ENCODE results near the gene C4orf54. TPM values are rescaled to one million over a fixed set of nuclear protein-coding genes. Genes with fewer than 3 reads are reported as not detected.

Gene C4orf54
- not detected for polyA plus RNA-seq (2013, experiment 1 of 4)
- not detected for polyA plus RNA-seq (2013, experiment 2 of 4)
- polyA plus RNA-seq (2013, experiment 3 of 4): not detected
- polyA plus RNA-seq (2013, experiment 4 of 4): 0.04 TPM

DNA sequence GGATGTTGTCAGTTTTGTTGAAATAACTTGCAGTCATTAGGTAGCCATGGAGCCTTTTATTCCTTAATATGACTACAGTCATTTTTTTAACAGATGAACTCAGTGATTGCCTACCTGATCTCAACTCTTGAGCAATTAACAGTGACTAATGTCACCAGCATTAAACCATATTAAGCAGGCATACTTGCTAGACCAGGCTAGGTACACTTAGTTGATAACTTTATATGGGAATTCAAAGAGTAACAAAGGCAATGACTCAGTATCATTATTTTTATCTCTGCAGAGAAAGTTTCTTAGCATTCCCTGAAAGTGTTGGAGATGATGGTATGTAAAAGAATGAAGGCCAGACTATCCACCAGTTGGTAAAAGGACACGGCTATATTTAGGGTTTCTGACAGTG is at the start of gene C4orf54:
Gene C4orf54, minus strand, starts transcription at position 31 of the 400 bp plus-strand sequence. CDS start 3,180 bp downstream, outside the sequence.
- Histone ChIP-seq H3K4me3 (ENCODE audit: insufficient read depth, low read depth, low read length) (no peak within 1 kb of the TSS), H3K36me3 (ENCODE audit: control insufficient read depth, insufficient read depth, low read length) (no peaks in the 10 kb centered on the region), H3K27ac (ENCODE audit: insufficient read depth, low read depth, low read length, poor library complexity, severe bottlenecking) (no peak within 1 kb of the TSS), H3K27me3 (ENCODE audit: control insufficient read depth, insufficient read depth, low read length, poor library complexity, severe bottlenecking) (no peaks in the 10 kb centered on the region), H3K9me3 (ENCODE audit: control insufficient read depth, low read length) (no peaks in the 10 kb centered on the region), H3K4me1 (ENCODE audit: control insufficient read depth, insufficient read depth, low read length) (no peaks in the 10 kb centered on the region)
- WGBS, 2 experiments: 100% methylated on average over 1 of the region's 1 CpG; no CpG with 5 or more reads in 1 of the 2 experiments

DNA sequence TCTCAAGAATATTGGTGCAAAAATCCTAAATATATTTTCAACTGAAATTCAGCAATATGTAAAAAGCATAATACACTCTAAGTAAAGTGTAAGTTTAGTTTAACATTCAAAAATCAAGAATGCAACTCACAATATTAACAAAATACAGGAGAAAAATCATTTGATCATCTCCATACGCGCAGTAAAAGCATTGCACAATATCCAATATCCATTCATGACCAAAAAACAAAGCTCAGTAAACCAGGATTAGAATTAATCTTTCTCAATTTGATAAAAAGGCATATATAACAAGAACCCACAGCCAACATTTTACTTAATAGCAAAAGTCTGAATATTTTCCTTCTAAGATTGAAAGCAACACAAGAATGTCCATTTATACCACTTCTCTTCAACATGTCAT is 48.3 kb upstream of the C4orf54 start:
- Histone ChIP-seq H3K4me1 (ENCODE audit: control insufficient read depth, insufficient read depth, low read length) (no peaks in the 10 kb centered on the region), H3K9me3 (ENCODE audit: control insufficient read depth, low read length) (no peaks in the 10 kb centered on the region), H3K36me3 (ENCODE audit: control insufficient read depth, insufficient read depth, low read length) (no peaks in the 10 kb centered on the region), H3K4me3 (ENCODE audit: insufficient read depth, low read depth, low read length) (no peak overlapping the region), H3K27me3 (ENCODE audit: control insufficient read depth, insufficient read depth, low read length, poor library complexity, severe bottlenecking) (no peaks in the 10 kb centered on the region), H3K27ac (ENCODE audit: insufficient read depth, low read depth, low read length, poor library complexity, severe bottlenecking) (no peak overlapping the region)
- WGBS, 2 experiments: 91 to 94% methylated on average over 2 of the region's 2 CpGs

- Histone ChIP-seq H3K4me1 (ENCODE audit: control insufficient read depth, insufficient read depth, low read length) (no peaks in the 10 kb centered on the region), H3K9me3 (ENCODE audit: control insufficient read depth, low read length) (no peaks in the 10 kb centered on the region), H3K27me3 (ENCODE audit: control insufficient read depth, insufficient read depth, low read length, poor library complexity, severe bottlenecking) (no peaks in the 10 kb centered on the region), H3K27ac (ENCODE audit: insufficient read depth, low read depth, low read length, poor library complexity, severe bottlenecking) (no peak overlapping the region), H3K36me3 (ENCODE audit: control insufficient read depth, insufficient read depth, low read length) (no peaks in the 10 kb centered on the region), H3K4me3 (ENCODE audit: insufficient read depth, low read depth, low read length) (no peak overlapping the region)
- 94 to 97% methylated on average over 2 of the region's 3 CpGs for whole genome bisulfite sequencing, 2 experiments
Observed at GRCh38 chr4:99696801-99697200, 39.2 kb upstream of the C4orf54 start.

DNA sequence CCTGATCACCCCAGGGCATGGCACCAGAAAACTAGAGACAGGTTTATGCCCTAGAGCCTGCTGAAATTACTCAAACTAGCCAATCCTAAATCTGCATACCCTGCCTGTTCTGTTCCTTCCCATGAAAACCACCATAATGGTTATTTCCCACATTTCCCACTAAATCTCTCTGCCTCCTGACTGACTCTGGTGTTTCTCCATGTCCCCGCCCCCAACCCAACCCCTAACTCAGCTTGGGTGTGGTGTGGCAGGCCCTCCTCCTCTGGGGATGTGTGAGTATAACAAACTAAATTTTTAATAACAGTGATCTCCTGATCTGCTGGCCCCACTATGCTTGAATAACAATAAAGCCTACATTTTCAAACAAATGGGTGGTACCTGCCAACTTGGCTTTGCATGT is 35.5 kb upstream of the C4orf54 start:
- no peaks in the 10 kb centered on the region for H3K9me3 ChIP-seq (ENCODE audit: control insufficient read depth, low read length)
- H3K27me3 ChIP-seq (ENCODE audit: control insufficient read depth, insufficient read depth, low read length, poor library complexity, severe bottlenecking): no peaks in the 10 kb centered on the region
- no peaks in the 10 kb centered on the region for H3K4me1 ChIP-seq (ENCODE audit: control insufficient read depth, insufficient read depth, low read length)
- no peak overlapping the region for H3K27ac ChIP-seq (ENCODE audit: insufficient read depth, low read depth, low read length, poor library complexity, severe bottlenecking)
- WGBS, 2 experiments: 100% methylated on average over 1 of the region's 1 CpG; no CpG with 5 or more reads in 1 of the 2 experiments
- H3K4me3 ChIP-seq (ENCODE audit: insufficient read depth, low read depth, low read length): no peak overlapping the region
- H3K36me3 ChIP-seq (ENCODE audit: control insufficient read depth, insufficient read depth, low read length): no peaks in the 10 kb centered on the region

- Histone ChIP-seq H3K27ac (ENCODE audit: insufficient read depth, low read depth, low read length, poor library complexity, severe bottlenecking) (no peak overlapping the region), H3K36me3 (ENCODE audit: control insufficient read depth, insufficient read depth, low read length) (no peaks in the 10 kb centered on the region), H3K4me3 (ENCODE audit: insufficient read depth, low read depth, low read length) (no peak overlapping the region), H3K4me1 (ENCODE audit: control insufficient read depth, insufficient read depth, low read length) (no peaks in the 10 kb centered on the region), H3K9me3 (ENCODE audit: control insufficient read depth, low read length) (no peaks in the 10 kb centered on the region), H3K27me3 (ENCODE audit: control insufficient read depth, insufficient read depth, low read length, poor library complexity, severe bottlenecking) (no peaks in the 10 kb centered on the region)
Observed at GRCh38 chr4:99690990-99691389, 33.4 kb upstream of the C4orf54 start.

GRCh38 chr4:99690472-99690871 is 32.8 kb upstream of the C4orf54 start:
- Histone ChIP-seq H3K27ac (ENCODE audit: insufficient read depth, low read depth, low read length, poor library complexity, severe bottlenecking) (no peak overlapping the region), H3K27me3 (ENCODE audit: control insufficient read depth, insufficient read depth, low read length, poor library complexity, severe bottlenecking) (no peaks in the 10 kb centered on the region), H3K36me3 (ENCODE audit: control insufficient read depth, insufficient read depth, low read length) (no peaks in the 10 kb centered on the region), H3K4me1 (ENCODE audit: control insufficient read depth, insufficient read depth, low read length) (no peaks in the 10 kb centered on the region), H3K4me3 (ENCODE audit: insufficient read depth, low read depth, low read length) (no peak overlapping the region), H3K9me3 (ENCODE audit: control insufficient read depth, low read length) (no peaks in the 10 kb centered on the region)

DNA sequence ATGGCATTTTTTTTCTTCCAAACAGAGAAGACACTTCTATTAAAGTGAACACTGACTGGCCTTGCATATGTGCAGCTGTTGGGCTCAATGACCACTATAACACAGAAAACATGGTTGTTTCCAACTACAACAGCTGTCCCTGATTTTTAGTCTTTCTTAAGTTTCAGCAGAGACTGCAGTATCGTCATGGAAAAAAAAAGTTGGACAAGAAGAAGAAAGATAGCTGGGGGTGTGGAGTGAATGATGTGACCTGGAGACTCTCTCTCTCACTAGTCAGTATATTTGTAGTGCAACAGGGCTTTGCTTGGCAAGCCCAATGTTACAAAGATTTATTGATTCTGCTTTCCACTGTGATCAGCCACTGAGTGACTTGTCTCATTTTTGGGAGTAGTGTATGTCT is 29.5 kb upstream of the C4orf54 start:
- Histone ChIP-seq H3K27ac (ENCODE audit: insufficient read depth, low read depth, low read length, poor library complexity, severe bottlenecking) (no peak overlapping the region), H3K36me3 (ENCODE audit: control insufficient read depth, insufficient read depth, low read length) (no peaks in the 10 kb centered on the region), H3K27me3 (ENCODE audit: control insufficient read depth, insufficient read depth, low read length, poor library complexity, severe bottlenecking) (no peaks in the 10 kb centered on the region), H3K4me1 (ENCODE audit: control insufficient read depth, insufficient read depth, low read length) (no peaks in the 10 kb centered on the region), H3K4me3 (ENCODE audit: insufficient read depth, low read depth, low read length) (no peak overlapping the region), H3K9me3 (ENCODE audit: control insufficient read depth, low read length) (no peaks in the 10 kb centered on the region)
- WGBS, 2 experiments: 87 to 96% methylated on average over 1 of the region's 1 CpG

DNA sequence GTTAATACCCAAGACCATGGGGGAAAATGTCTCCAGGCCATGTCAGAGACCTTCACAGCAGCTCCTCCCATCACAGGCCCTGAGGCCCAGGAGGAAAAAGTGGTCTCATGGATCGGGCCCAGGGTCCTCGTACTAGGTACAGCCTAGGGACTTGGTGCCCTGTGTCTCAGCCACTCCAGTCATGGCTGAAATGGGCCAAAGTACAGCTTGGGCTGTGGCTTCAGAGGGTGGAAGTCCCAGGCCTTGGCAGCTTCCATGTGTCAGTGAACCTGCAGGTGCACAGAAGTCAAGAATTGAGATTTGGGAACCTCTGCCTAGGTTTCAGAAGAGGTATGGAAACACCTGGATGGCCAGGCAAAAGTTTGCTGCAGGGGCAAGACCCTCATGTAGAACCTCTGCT is 27.6 kb upstream of the C4orf54 start:
- 94 to 99% methylated on average over 2 of the region's 2 CpGs for WGBS, 2 experiments
- H3K27ac ChIP-seq (ENCODE audit: insufficient read depth, low read depth, low read length, poor library complexity, severe bottlenecking): no peak overlapping the region

DNA sequence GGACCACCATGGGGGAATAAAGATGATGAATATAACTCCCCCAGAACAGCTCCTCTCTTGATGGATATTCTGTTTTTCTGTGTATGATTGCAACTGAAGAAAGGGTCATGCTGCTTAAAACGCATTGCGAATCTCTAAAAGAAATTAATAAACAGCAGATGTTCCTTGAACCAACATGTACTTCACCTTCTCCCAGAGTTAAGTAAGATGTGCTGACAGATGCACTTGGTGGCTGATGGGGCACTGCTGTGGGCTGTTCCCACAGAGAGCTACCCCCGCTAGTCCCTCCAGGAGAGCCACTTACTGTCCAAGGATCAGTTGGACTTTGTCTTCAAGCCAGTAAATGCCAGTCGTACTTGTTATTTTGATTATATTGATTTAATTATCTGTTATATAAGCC is 26.3 kb upstream of the C4orf54 start:
- H3K36me3 ChIP-seq (ENCODE audit: control insufficient read depth, insufficient read depth, low read length): no peaks in the 10 kb centered on the region
- H3K27me3 ChIP-seq (ENCODE audit: control insufficient read depth, insufficient read depth, low read length, poor library complexity, severe bottlenecking): no peaks in the 10 kb centered on the region
- H3K9me3 ChIP-seq (ENCODE audit: control insufficient read depth, low read length): no peaks in the 10 kb centered on the region
- 87 to 89% methylated on average over 4 of the region's 4 CpGs for WGBS, 2 experiments
- H3K27ac ChIP-seq (ENCODE audit: insufficient read depth, low read depth, low read length, poor library complexity, severe bottlenecking): no peak overlapping the region
- H3K4me3 ChIP-seq (ENCODE audit: insufficient read depth, low read depth, low read length): no peak overlapping the region
- no peaks in the 10 kb centered on the region for H3K4me1 ChIP-seq (ENCODE audit: control insufficient read depth, insufficient read depth, low read length)

More for the DNA sequence above, 27.6 kb upstream of the C4orf54 start:
- no peaks in the 10 kb centered on the region for H3K9me3 ChIP-seq (ENCODE audit: control insufficient read depth, low read length)
- no peaks in the 10 kb centered on the region for H3K4me1 ChIP-seq (ENCODE audit: control insufficient read depth, insufficient read depth, low read length)
- H3K27me3 ChIP-seq (ENCODE audit: control insufficient read depth, insufficient read depth, low read length, poor library complexity, severe bottlenecking): no peaks in the 10 kb centered on the region
- H3K4me3 ChIP-seq (ENCODE audit: insufficient read depth, low read depth, low read length): no peak overlapping the region
- no peaks in the 10 kb centered on the region for H3K36me3 ChIP-seq (ENCODE audit: control insufficient read depth, insufficient read depth, low read length)

DNA sequence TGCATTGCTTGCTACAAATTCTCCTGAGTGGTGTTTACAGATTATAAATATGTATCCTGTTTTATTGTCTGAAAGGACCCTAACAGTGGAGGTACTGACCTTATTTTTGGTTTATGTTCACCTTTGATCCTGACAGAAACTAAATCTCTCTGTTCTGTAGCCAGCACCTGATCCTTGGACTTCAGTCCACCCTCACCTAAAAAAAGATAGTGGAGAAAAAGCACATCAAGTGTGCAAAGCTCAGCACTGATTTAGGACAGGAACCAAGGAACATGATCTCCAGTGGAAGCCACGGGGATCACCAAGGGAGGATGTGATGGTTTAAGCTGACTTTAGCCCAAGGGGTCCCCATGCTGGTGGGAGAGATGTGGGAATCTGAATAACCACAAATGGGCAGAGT is 22.3 kb upstream of the C4orf54 start:
- Histone ChIP-seq H3K27me3 (ENCODE audit: control insufficient read depth, insufficient read depth, low read length, poor library complexity, severe bottlenecking) (no peaks in the 10 kb centered on the region), H3K9me3 (ENCODE audit: control insufficient read depth, low read length) (no peaks in the 10 kb centered on the region), H3K4me1 (ENCODE audit: control insufficient read depth, insufficient read depth, low read length) (no peaks in the 10 kb centered on the region), H3K4me3 (ENCODE audit: insufficient read depth, low read depth, low read length) (no peak overlapping the region), H3K27ac (ENCODE audit: insufficient read depth, low read depth, low read length, poor library complexity, severe bottlenecking) (no peak overlapping the region), H3K36me3 (ENCODE audit: control insufficient read depth, insufficient read depth, low read length) (no peaks in the 10 kb centered on the region)
- WGBS, 2 experiments: 94 to 95% methylated on average over 1 of the region's 1 CpG

- Histone ChIP-seq H3K9me3 (ENCODE audit: control insufficient read depth, low read length) (no peaks in the 10 kb centered on the region), H3K27ac (ENCODE audit: insufficient read depth, low read depth, low read length, poor library complexity, severe bottlenecking) (no peak overlapping the region), H3K36me3 (ENCODE audit: control insufficient read depth, insufficient read depth, low read length) (no peaks in the 10 kb centered on the region), H3K4me3 (ENCODE audit: insufficient read depth, low read depth, low read length) (no peak overlapping the region), H3K27me3 (ENCODE audit: control insufficient read depth, insufficient read depth, low read length, poor library complexity, severe bottlenecking) (no peaks in the 10 kb centered on the region), H3K4me1 (ENCODE audit: control insufficient read depth, insufficient read depth, low read length) (no peaks in the 10 kb centered on the region)
- 61 to 77% methylated on average over 4 of the region's 4 CpGs for WGBS, 2 experiments
Observed at GRCh38 chr4:99679204-99679603, 21.6 kb upstream of the C4orf54 start.
